ENCODE results near the gene SMG5. TPM values are rescaled to one million over a fixed set of nuclear protein-coding genes. Genes with fewer than 3 reads are reported as not detected.

Gene SMG5
- polyA plus RNA-seq, 1 experiment, result 20.8 TPM

- CTCF ChIA-PET, result interaction anchor here (0.8 to 5.1 kb wide), 4 partner anchors 12 to 117 kb away, joined by 3 to 37 read pairs (median 5); no protein-coding TSS in a partner anchor
- DNase-seq (ENCODE audit: low read depth, low spot score), result no peak
- no peak for TF ChIP-seq CTCF (IDR thresholded peaks at IDR 0.05; ENCODE audit: low read depth, low read length)
- Histone ChIP-seq H3K9me3 (ENCODE audit: control insufficient read depth, insufficient read depth, low read length) (no peaks in the 10 kb centered on the region; the same call in 1 of the 2 replicates), H3K27me3 (ENCODE audit: control insufficient read depth, insufficient read depth, low read length) (no peaks in the 10 kb centered on the region), H3K27ac (ENCODE audit: low read depth, low read length) (peak overlapping the region; percentile 96), H3K4me3 (ENCODE audit: low read depth, low read length) (peak overlapping the region; percentile 96)
- POLR2A ChIA-PET, result interaction anchor here (0.8 to 1.7 kb wide), 11 partner anchors 10 to 90 kb away, joined by 3 to 18 read pairs (median 5); partner anchors contain the start of genes SLC25A44 and SMG5
Measured at GRCh38 chr1:156213644-156213966, 69.0 kb downstream of the SMG5 start.

- Histone ChIP-seq H3K27ac (ENCODE audit: low read depth, low read length) (peak within 1 kb of the TSS; percentile 96), H3K27me3 (ENCODE audit: control insufficient read depth, insufficient read depth, low read length) (no peaks in the 10 kb centered on the region), H3K4me3 (ENCODE audit: low read depth, low read length) (peak within 1 kb of the TSS; percentile 96), H3K9me3 (ENCODE audit: control insufficient read depth, insufficient read depth, low read length) (no peaks in the 10 kb centered on the region; the same call in 1 of the 2 replicates)
- ChIA-PET POLR2A (interaction anchor here (0.7 to 1.7 kb wide), 16 partner anchors 9 to 288 kb away, joined by 3 to 18 read pairs (median 4); partner anchors contain the start of genes LMNA, MEF2D, SLC25A44 and SMG5), CTCF (interaction anchor here (0.8 to 5.1 kb wide), 6 partner anchors 12 to 117 kb away, joined by 3 to 37 read pairs (median 5); partner anchors contain the start of gene SLC25A44)
- TF ChIP-seq CTCF (IDR thresholded peaks at IDR 0.05; ENCODE audit: low read depth, low read length), result no peak
- DNase-seq (ENCODE audit: low read depth, low spot score), result peak; percentile 83
Measured at GRCh38 chr1:156212833-156213643, 69.6 kb downstream of the SMG5 start, which contains the start of gene PMF1. Gene PMF1 (plus strand): TSS chr1:156213007. CDS start chr1:156213016, 9 bp downstream.

GRCh38 chr1:156212130-156212529, 70.5 kb downstream of the SMG5 start:
- ChIA-PET CTCF (interaction anchor here (1.5 to 5.1 kb wide), 2 partner anchors 13 kb away, joined by 7 to 37 read pairs; no protein-coding TSS in a partner anchor), POLR2A (interaction anchor here (0.9 to 1.7 kb wide), 8 partner anchors 8 to 289 kb away, joined by 3 to 18 read pairs (median 5); partner anchors contain the start of genes LMNA, MEF2D and SLC25A44)
- TF ChIP-seq CTCF (IDR thresholded peaks at IDR 0.05; ENCODE audit: low read depth, low read length), result no peak
- Histone ChIP-seq H3K9me3 (ENCODE audit: control insufficient read depth, insufficient read depth, low read length) (no peaks in the 10 kb centered on the region; the same call in 1 of the 2 replicates), H3K4me3 (ENCODE audit: low read depth, low read length) (peak overlapping the region; percentile 47), H3K27ac (ENCODE audit: low read depth, low read length) (peak overlapping the region; percentile 96), H3K27me3 (ENCODE audit: control insufficient read depth, insufficient read depth, low read length) (no peaks in the 10 kb centered on the region)
- DNase-seq (ENCODE audit: low read depth, low spot score), result no peak

- Histone ChIP-seq H3K9me3 (ENCODE audit: control insufficient read depth, insufficient read depth, low read length) (no peaks in the 10 kb centered on the region), H3K4me3 (ENCODE audit: low read depth, low read length) (no peak overlapping the region), H3K27me3 (ENCODE audit: control insufficient read depth, insufficient read depth, low read length) (no peaks in the 10 kb centered on the region), H3K27ac (ENCODE audit: low read depth, low read length) (no peak overlapping the region)
- no peak for TF ChIP-seq CTCF (IDR thresholded peaks at IDR 0.05; ENCODE audit: low read depth, low read length)
- DNase-seq (ENCODE audit: low read depth, low spot score), result no peak
- ChIA-PET POLR2A (no interaction called here), CTCF (interaction anchor here (3.0 kb wide), 1 partner anchor 14 kb away, joined by 13 read pairs; no protein-coding TSS in a partner anchor)
Measured at GRCh38 chr1:156211243-156211642, 71.4 kb downstream of the SMG5 start.

All from AG04450 (cell line).